NCI-H526 (cell line): ENCODE results near the gene PACS2.
"Not testable (repeated sequence)": the region's sequence is repeated elsewhere in the genome, so short reads cannot be mapped to it uniquely, and the experiment has no call there.

Experiments
- DNase-seq, 2 experiments: peaks; one replicate each; lab custom pipeline; 2025; lab: John Stamatoyannopoulos, UW

PACS2 gene

DNA sequence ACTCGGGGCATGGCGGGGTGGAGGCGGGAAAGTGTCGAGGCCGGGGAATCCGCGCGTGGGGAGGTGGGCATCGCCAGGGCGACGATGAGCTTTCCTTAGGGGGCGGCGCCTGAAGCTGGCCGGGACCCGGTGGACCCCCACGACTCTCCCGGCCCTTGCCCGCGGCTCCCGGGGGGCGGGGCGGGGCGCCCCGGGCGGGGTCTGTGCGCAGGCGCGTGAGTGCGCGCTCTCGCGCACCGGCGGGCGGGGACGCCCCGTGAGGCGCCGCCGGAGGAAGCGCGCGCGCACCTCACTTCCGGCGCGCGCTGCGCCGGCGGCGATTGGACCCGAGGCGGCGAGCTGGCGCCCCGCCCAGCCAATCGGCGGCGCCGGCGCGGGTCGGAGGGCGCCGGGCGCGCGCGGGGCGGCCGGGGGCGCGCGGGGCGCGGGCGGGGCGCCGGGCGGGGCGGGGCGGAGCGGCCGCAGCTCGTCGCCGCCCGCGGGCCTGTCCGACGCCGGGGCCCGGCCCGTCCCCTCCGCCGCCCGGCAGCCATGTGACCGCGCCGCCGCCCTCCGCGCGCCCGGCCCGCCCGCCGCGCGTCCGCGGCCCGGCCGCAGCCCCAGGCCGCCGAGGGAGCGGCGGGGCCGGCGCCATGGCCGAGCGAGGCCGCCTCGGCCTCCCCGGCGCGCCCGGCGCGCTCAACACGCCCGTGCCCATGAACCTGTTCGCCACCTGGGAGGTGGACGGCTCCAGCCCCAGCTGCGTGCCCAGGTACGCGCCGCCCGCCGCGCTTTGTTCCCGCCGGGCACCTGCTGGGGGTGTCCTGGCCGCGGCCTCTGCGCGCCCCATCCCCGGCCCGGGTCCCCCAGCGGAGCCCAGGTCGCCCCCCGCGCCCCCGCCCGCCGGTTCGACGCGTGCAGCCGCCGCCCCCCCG lies at the start of gene PACS2:
PACS2 (plus strand) TSS at position 462 of the 914 bp plus-strand sequence; CDS start at position 633, 171 bp downstream.
- peak in 1 of 2 experiments; percentile 92 for DNase-seq

DNA sequence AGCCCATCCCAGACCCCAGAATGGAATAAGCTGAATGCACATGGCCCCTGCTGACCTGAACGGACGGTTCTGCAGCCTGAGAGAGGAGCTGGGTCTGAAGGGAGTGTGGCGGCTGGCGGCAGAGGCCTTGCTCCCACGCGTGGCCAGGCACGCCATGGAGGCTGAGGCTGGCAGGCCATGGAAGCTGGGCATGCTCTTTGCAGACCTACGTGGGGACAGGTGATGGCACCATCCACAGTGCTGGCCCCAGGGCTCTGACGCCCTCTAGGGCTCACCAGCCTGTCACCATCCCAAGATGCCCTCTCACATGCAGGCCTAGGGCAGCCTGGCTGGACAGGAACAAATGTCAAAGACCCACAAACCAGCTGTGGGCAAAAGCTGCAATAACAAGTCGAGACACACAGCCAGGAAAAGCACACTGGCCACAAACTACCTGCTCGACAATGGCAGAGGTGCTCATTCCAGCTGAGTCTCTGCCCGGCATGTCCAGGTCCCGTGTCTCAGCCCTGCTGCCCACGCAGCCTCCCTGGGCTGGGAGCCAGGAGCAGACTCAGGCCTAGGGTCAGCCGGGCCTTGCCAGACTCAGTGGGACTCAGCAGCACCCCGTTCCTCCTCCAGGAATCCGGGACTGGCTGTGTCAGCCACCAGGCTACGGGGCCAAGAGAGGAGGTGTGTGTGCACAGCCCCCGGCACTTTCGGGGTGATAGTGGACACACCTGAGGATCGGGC lies 46.6 kb upstream of the PACS2 start:
- DNase-seq: peak in 1 of 2 experiments; percentile 25

DNA sequence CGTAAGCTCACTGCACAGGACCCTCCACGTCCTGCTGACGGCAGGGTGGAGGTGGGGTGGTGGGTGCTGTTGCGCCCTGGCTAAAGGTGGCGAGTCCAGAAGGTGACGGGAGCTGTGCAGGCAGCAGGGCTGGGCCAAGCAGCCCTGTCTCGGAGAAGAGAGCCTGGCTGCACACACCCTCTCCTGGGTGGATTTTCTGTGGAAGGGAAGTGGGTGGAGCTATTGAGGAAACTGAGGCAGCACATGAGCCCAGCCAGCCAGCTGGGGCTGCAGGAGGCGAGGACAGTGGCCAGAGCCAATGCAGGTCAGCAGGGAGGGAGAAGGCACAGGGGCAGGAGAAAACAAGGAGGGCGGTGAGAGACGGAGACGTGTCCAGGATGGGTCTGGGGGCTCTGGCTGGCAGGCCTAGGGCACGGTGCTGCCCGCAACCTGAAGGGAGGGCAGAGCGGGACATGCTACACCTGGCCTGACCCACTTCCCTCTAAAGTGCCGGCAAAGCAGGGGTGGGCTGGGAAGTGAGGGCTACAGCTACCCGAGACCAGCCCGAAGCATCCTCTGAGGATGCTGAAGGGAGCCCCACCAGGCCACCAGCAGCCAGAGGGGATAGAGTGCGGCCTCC lies 45.7 kb upstream of the PACS2 start:
- DNase-seq: no peak

DNA sequence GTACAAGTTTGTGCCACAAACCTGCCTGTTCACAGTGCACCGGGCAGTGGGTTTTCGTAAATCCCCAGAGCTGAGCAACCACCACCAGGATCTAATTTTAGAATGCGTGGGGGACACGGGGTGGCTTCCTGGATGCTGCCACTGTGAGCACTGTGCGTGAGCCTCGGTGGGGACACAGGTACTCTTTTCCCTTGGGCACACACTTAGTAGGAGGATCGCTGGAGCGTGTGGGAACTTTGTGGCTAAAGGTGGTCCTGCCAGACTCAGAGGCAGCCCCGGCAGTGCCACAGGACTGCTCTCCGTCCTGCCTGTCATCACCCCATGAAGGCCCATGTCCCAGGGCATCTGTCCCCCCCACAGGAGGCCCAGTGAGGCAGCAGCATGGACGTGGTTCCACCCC lies 45.1 kb upstream of the PACS2 start:
- DNase-seq: no peak

DNA sequence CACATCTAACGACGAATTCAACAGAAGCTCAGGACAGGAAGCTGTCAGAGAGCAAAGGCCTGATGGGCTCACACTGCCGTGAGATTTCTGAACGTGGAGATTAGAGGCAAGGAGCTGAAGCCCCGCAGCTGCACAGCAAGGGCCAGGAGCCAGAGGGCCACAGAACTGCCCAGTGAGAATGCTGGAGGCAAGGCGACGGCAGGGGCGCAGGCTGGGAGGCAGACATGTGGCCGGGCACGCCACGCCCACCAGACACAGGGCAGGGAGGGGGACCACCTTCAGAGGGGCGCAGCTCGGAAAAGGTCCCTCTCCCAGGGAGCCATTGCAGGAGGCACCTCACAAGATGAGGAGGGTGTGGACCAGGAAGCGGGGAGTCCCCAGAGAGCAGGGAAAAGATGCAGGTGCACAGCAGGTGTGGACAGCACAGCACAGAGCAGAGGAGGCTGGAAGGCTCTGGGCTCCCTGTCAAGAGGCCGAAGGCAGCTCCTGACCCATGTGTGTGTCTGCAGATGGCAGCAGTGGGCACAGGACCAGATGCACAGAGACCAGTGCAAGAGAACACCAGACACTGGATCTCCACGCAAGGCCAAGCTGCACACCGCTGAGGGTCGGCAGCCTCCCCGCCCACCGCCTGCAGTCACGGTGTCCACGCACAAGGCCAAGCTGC lies 43.2 kb upstream of the PACS2 start:
- DNase-seq: no peak

DNA sequence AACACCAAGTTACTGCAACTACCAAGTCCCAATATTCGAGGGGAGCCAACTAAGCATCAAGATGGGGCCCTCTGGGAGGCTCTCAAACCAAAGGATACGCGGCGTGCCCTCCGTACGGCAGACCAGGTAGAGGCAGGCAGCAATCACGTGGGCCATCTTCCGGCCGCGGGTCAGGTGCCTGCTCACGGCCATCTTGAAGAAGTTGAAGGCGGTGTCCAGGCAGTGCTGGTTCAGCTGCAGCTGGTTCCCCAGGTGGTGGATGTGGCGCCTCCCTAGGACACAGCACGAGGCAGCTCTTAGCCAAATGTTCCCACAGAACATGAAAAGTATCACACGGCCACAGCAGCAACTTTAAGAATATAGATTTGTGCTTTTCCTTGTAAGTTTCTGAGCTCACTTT lies 41.9 kb upstream of the PACS2 start:
- peak; percentile 49 to 59 for DNase-seq

DNA sequence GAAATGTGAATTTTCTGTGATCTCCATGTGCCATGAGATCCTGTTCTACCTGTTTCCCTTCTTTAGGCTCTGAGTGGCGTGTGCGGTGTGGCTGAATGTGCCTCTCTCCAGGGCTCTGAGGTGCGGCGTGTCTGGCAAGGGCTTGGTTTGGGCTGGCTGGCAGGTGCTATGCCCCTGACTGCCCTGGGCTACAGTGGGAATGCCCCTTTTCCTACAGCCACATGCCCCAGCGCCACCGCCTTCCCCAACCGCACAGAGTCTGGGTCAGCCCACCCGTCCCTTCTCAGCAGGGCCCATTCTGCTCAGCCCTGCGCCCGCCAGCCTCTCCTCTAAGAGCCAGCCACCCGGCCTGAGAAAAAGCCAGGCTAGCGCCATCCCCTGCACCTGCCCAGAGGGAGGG lies 41.5 kb upstream of the PACS2 start:
- peak; percentile 49 to 61 for DNase-seq

DNA sequence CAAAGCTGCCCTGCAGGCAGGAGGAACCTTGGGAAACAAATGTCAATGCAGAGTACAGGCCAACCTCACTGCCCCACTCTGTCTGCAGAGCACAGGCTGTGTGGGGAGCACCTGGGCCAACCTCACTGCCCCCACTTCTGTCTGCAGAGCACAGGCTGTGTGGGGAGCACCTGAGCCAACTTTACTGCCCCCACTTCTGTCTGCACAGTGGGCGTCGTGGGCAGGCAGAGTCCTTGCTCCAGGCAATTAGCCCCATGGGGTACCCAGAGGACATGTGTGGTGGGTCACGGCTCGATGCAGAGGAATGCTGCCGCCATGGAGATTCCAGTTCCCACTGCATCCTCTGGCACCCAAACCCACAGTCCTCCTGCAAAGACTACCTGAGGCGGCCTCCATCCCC lies 39.9 kb upstream of the PACS2 start:
- DNase-seq: no peak

DNA sequence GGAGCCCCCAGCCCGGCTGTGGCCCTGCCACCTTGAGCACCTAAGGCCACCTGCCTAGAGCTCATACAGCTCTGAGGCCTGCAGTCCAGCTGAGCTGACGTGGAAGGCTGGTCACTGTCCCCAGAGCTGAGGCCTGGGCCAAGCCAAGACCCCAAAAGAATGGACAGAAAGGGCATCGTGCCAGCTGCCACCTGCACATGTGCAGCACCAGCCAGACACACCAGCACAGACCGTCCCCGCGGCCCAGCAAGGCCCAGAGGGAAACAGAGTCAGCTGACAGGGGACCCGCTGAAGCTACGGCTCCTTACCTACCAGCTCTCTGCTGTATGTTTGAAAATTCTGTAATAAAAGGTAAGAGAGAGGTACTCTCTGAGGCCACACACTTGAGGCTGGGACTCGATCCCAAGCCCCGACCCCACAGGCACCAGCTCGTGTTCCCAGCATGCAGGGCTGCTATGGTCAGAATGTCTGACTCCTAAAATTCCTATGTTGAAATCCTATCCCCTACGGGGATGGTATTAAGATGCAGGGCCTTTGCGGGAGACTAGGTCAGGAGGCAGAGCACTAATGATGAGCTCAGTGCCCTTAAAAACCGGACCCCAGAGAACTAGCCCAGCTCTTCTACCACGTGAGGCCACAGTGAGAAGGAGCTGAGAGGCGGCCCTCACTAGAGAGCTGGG lies 39.1 kb upstream of the PACS2 start:
- DNase-seq: no peak

DNA sequence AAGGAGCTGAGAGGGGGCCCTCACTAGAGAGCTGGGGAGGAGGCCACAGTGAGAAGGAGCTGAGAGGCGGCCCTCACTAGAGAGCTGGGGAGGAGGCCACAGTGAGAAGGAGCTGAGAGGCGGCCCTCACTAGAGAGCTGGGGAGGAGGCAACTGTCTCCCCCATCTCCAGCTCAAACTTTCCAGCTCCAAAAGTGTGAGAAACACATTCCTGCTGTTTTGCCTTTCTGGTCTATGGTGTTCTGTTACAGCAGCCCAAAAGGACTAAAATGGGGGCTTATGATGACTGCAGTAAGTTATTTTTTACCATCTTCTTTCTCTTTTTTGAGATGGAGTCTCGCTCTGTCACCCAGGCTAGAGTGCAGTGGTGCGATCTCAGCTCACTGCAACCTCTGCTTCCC lies 37.1 kb upstream of the PACS2 start:
- not testable (repeated sequence) for DNase-seq

DNA sequence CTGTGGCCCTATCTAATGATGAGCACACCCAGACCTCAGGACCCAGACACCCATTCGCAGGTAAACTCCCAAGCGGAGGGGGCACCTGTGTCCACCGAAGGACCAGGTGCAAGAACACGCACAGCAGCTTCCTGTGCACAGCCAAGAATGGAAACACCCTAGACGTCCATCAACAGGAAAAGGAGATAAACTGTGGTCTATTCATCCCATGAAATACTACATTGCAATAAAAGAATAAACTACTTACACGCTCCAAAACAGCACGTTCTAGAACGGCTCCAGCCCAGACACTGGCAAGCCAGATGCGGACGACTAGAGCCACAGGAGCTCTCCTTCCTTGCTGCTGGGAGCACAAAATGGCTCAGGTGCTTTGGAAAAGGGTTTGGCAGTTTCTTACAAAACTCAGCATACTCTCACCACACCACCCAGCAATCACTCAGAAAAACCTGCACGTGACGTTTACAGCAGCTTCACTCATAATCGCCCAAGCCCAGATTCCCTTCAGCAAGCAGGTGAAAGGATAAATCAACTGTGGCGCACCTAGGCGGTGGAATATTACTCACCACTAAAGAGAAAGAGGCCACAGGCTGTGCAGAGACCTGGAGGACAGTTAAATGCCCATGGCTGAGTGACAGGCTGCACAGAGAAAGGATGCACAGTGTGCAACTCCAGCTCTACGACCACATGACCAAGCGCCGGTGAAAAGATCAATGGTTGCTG lies 34.7 kb upstream of the PACS2 start:
- no peak for DNase-seq

DNA sequence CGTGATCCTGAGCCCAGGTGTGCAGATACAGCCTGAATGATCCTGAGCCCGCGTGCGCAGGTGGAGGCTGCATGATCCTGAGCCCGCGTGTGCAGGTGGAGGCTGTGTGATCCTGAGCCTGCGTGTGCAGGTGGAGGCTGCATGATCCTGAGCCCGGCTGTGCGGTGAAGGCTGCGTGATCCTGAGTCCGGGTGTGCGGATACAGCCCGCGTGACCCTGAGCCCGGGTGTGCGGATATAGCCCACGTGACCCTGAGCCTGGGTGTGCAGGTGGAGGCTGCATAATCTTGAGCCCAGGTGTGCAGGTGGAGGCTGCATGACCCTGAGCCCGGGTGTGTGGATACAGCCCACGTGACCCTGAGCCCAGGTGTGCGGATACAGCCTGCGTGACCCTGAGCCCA lies 34.0 kb upstream of the PACS2 start:
- DNase-seq: no peak

DNA sequence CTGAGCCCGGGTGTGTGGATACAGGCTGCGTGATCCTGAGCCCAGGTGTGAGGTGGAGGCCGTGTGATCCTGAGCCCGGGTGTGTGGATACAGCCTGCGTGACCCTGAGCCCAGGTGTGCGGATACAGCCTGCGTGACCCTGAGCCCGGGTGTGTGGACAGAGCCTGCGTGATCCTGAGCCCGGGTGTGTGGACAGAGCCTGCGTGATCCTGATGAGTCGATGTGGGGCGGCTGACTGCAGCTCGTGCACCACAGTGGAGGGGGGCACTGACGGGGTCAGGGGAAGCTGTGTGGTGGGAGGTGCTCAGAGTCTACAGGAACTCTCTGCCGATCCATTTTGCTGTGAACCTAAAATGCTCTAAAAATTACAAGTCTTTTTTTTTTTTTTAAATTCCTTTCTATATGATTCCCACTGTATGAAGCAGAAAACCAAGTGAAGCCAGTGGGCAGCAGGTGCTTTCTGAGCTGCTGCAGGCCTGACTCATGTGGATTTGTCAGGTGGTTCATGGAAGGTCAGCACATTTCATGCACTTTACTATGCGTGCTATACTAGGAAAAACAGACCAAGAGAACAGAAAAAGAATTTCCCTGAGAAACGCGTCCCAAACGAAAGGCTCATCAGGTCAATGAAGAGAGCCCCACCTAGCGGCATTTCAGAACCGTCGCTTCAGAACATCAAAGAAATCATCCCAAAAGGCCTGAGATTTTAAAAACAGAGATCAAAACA lies 33.0 kb upstream of the PACS2 start:
- peak; percentile 29 to 73 for DNase-seq

DNA sequence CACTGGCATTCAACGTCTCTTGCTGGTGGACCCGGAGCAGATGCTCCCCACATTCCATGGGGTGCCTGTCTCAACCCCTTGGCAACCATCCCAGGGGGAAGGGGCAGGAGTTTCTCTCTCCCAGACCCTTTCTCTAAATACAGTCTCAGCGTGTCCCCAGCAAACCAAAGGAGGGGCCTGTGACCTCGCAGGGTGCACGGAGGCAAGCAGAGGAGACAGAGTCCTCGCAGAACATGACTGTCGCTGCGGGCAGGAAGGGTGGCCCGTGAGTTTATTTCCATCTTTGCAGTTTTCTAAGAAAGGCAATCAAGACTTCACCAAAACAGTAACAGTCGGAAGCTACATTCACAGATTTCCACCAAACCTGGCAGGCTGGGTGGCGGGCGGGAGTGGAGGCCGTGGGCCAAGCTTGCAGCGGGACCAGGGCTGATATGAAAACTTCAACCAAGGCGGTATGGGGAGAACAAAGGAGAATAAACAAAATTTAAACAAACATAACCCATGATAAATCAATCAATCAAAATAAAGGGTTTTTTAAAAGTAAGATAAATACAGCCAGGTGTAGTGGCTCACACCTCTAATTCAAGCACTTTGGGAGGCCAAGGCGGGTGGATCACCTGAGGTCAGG lies 32.3 kb upstream of the PACS2 start:
- DNase-seq: no peak

DNA sequence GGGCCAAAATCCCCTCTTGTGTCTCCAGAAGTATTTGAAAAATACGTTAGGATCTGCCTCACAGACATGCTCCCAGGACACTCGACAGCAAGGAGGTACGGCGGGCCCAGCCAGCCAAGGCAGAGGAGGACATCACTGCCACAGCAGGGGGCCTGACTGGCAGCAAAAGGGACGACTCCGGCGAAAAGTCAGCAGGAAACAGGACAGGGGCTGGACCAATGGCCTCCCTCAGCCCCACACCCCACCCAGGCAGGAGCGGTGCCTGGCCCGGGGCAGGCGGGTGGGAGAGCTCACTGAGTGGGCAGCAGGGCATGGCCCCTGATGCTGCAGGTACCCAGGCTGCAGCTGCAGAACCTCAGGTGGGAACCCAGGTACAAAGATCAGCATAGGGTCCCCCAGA lies 31.5 kb upstream of the PACS2 start:
- DNase-seq: no peak

DNA sequence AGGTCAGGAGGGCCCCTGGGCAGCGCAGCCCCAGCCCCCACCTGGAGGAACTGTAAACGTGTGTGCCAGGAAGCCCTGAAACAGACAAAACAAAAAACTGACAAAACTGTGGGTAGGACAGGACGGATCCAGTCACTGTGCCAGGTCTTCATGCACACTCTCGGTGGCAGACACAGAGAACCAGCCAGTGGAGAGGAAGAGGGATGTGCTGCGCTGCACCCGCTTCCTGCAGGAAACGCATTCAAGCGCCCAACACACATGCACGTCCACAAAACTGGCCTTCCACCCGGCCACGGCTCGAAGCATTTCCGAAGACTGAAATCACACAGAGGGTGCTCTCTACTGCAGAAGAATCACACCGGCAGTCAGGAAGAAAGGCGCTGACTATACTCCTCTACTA lies 30.6 kb upstream of the PACS2 start:
- no peak for DNase-seq

DNA sequence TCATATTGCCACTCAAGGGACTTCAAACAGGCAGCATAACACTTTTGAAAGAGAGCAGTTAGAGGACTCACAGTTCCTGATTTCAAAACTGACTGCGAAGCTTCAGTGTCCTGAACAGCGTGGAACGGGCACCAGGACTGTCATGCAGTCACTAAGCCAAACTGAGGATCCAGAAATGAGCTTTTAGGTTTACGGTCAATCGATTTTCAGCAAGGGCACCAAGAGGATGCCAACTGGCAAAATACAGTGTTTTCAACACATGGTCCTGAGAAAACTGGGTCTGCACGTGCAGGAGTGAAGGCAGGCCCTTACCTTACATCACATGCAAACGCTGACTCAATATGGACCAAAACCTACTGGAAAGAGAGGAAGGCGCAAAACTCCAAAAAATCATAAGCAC lies 29.4 kb upstream of the PACS2 start:
- no peak for DNase-seq

DNA sequence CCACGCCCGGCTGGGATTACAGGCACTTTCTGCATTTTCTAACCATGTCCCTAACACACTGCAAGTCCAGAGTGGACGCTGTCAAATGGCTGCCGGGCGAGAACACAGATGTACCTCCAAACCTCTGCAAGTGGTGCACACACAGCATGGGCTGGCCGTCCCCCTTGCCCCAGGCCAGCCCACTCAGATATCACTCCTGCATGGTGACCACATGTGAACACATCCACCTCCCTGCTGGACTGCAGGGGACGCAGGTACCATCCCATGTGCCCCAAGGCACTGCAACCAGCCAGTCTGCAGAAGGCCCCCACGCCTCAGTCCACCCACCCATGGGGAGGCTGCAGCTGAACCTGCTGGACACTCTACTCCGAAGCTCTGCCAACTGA lies 27.8 kb upstream of the PACS2 start:
- no peak for DNase-seq

DNA sequence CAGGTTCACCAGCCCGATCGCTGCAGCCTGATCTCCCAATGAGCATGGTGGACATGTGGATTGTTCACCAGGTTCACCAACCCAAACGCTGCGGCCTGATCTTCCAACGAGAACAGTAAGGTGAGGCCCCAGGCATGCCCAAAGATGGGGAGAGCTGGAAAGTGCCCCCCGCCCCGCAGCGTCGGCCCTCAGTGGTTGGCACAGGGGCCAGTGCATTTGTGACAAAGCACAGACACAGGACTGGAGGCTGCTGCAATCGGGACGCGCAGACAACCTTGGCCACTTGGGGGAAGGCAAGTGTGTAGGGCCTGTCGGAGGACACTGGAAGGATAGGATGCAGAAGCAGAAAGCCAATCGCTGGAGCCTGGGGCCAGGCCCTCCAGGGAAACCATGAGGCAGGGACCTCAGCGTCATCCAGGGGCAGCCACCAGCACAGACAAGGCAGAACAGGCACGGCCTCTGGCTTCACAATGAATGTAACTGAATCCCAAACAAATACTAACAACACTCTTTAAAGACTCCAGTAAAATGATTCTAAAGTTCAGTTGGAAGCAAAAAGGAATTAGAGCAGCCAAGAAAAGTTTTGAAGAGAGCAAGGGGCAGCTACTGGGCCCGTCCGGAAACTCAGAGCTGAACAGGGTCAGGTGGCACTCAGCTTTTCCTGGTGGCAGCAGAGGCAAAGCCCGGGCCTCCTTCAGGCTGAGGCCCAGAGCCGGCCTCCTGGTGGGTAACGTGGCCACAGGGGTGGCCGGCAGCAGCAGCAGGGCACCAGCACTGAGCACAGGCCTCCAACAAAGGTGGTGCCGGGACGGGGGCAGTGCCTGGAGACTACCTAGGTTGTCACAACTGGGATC lies 27.1 kb upstream of the PACS2 start:
- DNase-seq: no peak
